NT2/D1 (cell line): ENCODE results near the gene MAP3K5.

Source experiments
- SUZ12 ChIP-seq: IDR thresholded peaks from 2 replicates; pipeline ENCODE4 v1.6.1; 2011; ENCODE audit not compliant: insufficient read length, insufficient read depth; ENCODE audit errors: extremely low read depth
- YY1 ChIP-seq: IDR thresholded peaks from 2 replicates; pipeline ENCODE4 v1.6.1; 2011; ENCODE audit not compliant: insufficient read length, insufficient read depth
- ZNF274 ChIP-seq: IDR thresholded peaks from 2 replicates; pipeline ENCODE4 v1.6.1; 2011; ENCODE audit warnings: mild to moderate bottlenecking, low read depth, low read length

DNA sequence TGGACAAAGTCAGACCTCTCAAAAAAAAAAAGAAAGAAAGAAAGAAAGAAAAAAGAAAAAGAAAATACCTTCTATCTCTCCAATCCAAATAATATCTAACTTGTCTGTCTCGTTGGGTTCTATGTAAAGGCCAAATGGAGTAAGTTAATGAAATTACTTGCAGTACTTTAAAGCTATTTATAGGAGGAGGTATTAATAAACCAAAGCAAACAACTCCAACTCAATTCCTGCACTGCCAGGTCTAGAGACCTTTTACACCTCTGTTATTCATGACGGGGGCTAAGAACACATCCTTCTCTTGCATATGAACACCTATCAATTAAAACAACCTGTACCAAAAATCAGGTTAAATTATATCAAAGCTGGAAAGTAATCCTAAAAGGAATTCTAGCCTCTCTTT lies 80.6 kb downstream of the MAP3K5 start:
- TF ChIP-seq YY1: no peak
- TF ChIP-seq ZNF274: no peak
- TF ChIP-seq SUZ12: no peak
